Measurements from ENCODE around the gene CPLX4. TPM values are rescaled to one million over a fixed set of nuclear protein-coding genes. Genes with fewer than 3 reads are reported as not detected.

The CPLX4 gene
- total RNA-seq, 1 donor from 2014 or later = 2.2 TPM

DNA sequence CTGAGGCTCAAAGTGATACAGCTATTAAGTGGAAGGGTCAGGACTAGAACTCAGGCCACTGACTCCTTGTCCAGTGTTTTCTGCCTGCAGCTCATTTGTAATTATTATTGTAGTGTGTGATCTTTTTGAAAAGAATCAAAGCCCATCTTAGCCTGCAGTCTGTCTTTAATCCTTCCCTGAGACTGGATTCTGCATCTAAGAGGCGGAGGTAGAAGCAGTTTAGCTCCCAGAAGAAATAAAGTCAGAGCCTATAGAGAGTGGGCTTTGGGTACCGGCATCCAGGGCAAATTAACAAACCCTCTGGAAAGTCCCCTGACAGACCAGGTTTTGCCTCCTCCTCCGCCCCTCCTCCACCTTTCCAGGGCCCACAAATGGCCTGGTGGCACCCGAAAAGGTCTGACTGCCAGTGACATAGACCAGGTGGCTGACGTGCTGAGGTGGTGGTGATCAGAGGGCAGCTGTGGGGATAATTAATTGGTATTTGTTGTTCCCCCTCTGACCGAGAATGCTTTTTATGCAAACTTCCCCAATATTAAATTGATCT, 43.0 kb downstream of the CPLX4 start:
- Histone ChIP-seq H4K20me1 (ENCODE audit: low read depth) (peaks cover 41% of the 10 kb centered on the region), H3K9ac (no peak overlapping the region), H3K4me3 (peak overlapping the region; percentile 41), H3K27ac (peak overlapping the region; percentile 82), H3K9me3 (ENCODE audit: low read depth) (no peaks in the 10 kb centered on the region), H3F3A (ENCODE audit: low read depth) (peaks cover 55% of the 10 kb centered on the region), H3K4me2 (peak overlapping the region; percentile 92), H3K36me3 (peaks cover 10% of the 10 kb centered on the region), H3K4me1 (peaks cover 60% of the 10 kb centered on the region), H2AFZ (replicated peaks) (no peak overlapping the region), H3K27me3 (peaks cover 81% of the 10 kb centered on the region), H3K79me2 (ENCODE audit: low read depth) (peaks cover 30% of the 10 kb centered on the region)
- Mint-ChIP-seq H3K4me3 (no peak overlapping the region), H3K36me3 (no peaks in the 10 kb centered on the region), H3K27ac (no peak overlapping the region), H3K27me3 (ENCODE audit: insufficient read depth, low read depth) (peaks cover 60% of the 10 kb centered on the region), H3K9me3 (peaks cover 2% of the 10 kb centered on the region), H3K4me1 (peaks cover 26% of the 10 kb centered on the region)
- peak; percentile 69 for DNase-seq (ENCODE audit: low spot score)
- TF ChIP-seq EZH2phosphoT487 (IDR thresholded peaks at IDR 0.05) (no peak), EZH2 (IDR thresholded peaks at IDR 0.05) (no peak)
- TF ChIP-seq, protein P1, sequence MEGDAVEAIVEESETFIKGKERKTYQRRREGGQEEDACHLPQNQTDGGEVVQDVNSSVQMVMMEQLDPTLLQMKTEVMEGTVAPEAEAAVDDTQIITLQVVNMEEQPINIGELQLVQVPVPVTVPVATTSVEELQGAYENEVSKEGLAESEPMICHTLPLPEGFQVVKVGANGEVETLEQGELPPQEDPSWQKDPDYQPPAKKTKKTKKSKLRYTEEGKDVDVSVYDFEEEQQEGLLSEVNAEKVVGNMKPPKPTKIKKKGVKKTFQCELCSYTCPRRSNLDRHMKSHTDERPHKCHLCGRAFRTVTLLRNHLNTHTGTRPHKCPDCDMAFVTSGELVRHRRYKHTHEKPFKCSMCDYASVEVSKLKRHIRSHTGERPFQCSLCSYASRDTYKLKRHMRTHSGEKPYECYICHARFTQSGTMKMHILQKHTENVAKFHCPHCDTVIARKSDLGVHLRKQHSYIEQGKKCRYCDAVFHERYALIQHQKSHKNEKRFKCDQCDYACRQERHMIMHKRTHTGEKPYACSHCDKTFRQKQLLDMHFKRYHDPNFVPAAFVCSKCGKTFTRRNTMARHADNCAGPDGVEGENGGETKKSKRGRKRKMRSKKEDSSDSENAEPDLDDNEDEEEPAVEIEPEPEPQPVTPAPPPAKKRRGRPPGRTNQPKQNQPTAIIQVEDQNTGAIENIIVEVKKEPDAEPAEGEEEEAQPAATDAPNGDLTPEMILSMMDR (IDR thresholded peaks at IDR 0.05) = no peak

DNA sequence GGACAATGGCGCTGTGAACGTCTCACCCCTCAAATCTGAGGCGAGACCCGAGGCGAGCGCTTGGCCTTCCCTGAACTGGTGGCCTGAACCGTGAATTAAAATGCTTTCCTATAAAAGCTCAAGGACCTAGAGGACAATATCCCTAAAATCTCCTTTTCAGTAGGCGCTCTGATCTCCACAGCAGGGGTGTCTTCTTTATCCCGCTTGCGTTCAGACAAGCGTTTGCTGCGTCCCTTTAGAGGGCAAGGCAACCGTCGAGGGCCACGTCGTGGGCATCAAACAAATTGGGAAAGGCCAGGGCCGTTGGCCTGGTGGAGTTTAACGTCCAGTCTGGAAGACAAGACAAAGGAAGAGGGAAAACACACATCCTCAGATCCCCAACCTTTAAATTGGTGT, 43.9 kb downstream of the CPLX4 start:
- peaks cover 18% of the 10 kb centered on the region for H3K36me3 ChIP-seq
- no peaks in the 10 kb centered on the region for H3K9me3 ChIP-seq (ENCODE audit: low read depth)
- Mint-ChIP-seq H3K27ac (no peak overlapping the region), H3K36me3 (no peaks in the 10 kb centered on the region), H3K4me1 (peaks cover 30% of the 10 kb centered on the region), H3K9me3 (peaks cover 2% of the 10 kb centered on the region), H3K27me3 (ENCODE audit: insufficient read depth, low read depth) (peaks cover 68% of the 10 kb centered on the region), H3K4me3 (peak overlapping the region; percentile 82)
- peak; percentile 58 for DNase-seq (ENCODE audit: low spot score)
- H3K9ac ChIP-seq = no peak overlapping the region
- no peak overlapping the region for H3K27ac ChIP-seq
- H3K4me3 ChIP-seq = peak overlapping the region; percentile 78
- no peak overlapping the region for H2AFZ ChIP-seq (replicated peaks)
- H4K20me1 ChIP-seq (ENCODE audit: low read depth) = peaks cover 51% of the 10 kb centered on the region
- H3K27me3 ChIP-seq = peaks cover 81% of the 10 kb centered on the region
- peaks cover 70% of the 10 kb centered on the region for H3K4me1 ChIP-seq
- TF ChIP-seq EZH2phosphoT487 (IDR thresholded peaks at IDR 0.05) (no peak), EZH2 (IDR thresholded peaks at IDR 0.05) (no peak)
- TF ChIP-seq, protein P1 (IDR thresholded peaks at IDR 0.05) = no peak
- peak overlapping the region; percentile 92 for H3K4me2 ChIP-seq
- H3F3A ChIP-seq (ENCODE audit: low read depth) = peaks cover 64% of the 10 kb centered on the region
- H3K79me2 ChIP-seq (ENCODE audit: low read depth) = peaks cover 40% of the 10 kb centered on the region

DNA sequence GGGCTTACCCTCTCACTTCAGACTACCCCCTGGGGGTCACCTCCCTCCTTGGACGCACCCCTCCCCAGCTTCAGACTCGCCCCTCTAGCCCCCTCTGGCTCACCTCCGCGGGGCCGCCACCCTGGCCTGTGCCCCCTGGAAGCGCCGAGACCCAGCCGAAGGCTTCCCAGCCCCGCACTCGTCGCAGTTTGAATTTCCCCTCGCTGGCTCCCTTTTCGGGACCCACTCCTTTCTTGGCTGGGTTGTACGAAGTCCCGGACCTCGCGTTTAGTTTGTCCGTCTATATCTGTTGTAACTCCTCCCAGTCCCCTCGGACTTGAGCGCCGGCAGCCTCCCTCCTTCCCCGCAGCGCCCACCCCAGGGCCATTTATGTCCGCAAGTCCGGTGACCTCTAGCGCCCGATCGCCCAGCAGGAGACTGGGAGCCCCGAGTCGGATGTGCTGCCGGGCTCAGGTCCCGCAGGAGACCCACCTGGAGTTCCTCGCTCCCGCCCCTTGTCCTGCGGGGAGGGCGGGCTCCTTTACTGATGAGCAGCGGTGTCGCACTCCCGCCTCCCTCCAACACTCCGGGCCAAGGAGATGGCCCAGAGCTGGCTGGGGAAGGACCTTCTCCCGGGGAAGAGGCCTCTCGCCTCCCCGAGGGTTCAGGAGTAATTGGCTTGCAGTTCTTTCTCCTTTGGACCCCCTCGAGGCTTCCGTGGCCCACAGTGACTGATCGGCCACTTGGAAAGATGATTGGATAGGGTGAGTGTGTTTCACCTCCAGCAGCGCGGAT, 44.5 kb downstream of the CPLX4 start:
- no peaks in the 10 kb centered on the region for H3K36me3 Mint-ChIP-seq
- Histone ChIP-seq H4K20me1 (ENCODE audit: low read depth) (peaks cover 53% of the 10 kb centered on the region), H3K27me3 (peaks cover 80% of the 10 kb centered on the region), H3K4me3 (peak overlapping the region; percentile 78), H3K36me3 (peaks cover 18% of the 10 kb centered on the region), H2AFZ (replicated peaks) (no peak overlapping the region), H3K79me2 (ENCODE audit: low read depth) (peaks cover 43% of the 10 kb centered on the region), H3K4me1 (peaks cover 68% of the 10 kb centered on the region), H3K27ac (no peak overlapping the region), H3K4me2 (peak overlapping the region; percentile 92), H3F3A (ENCODE audit: low read depth) (peaks cover 65% of the 10 kb centered on the region), H3K9me3 (ENCODE audit: low read depth) (no peaks in the 10 kb centered on the region), H3K9ac (no peak overlapping the region)
- H3K9me3 Mint-ChIP-seq = peaks cover 2% of the 10 kb centered on the region
- H3K4me1 Mint-ChIP-seq = peaks cover 31% of the 10 kb centered on the region
- H3K4me3 Mint-ChIP-seq = peak overlapping the region; percentile 82
- peaks cover 71% of the 10 kb centered on the region for H3K27me3 Mint-ChIP-seq (ENCODE audit: insufficient read depth, low read depth)
- H3K27ac Mint-ChIP-seq = no peak overlapping the region
- TF ChIP-seq, protein P1 (IDR thresholded peaks at IDR 0.05) = peak; percentile 2
- no peak for TF ChIP-seq EZH2phosphoT487 (IDR thresholded peaks at IDR 0.05)
- DNase-seq (ENCODE audit: low spot score) = peak; percentile 69
